GM18505 (cell line): ENCODE results near the gene OTUD5.
"Not testable (repeated sequence)": the region's sequence is repeated elsewhere in the genome, so short reads cannot be mapped to it uniquely, and the experiment has no call there.

Source experiments
- ATAC-seq: cut with Tn5 transposase; IDR thresholded peaks from one replicate; pipeline ENCODE4 v1.9.1; 2021; ENCODE audit not compliant: unreplicated experiment
- POLR2A ChIP-seq: IDR thresholded peaks from 4 replicates; pipeline ENCODE4 v1.6.1; 2011; ENCODE audit warnings: borderline replicate concordance; ENCODE audit not compliant: insufficient read depth, insufficient read length; ENCODE audit errors: extremely low read depth

OTUD5 gene

GRCh38 chrX:48983081-48983480 lies 25.7 kb upstream of the OTUD5 start:
- no peak for TF ChIP-seq POLR2A
- ATAC-seq: no peak

- no peak for TF ChIP-seq POLR2A
- ATAC-seq: no peak
Measured at GRCh38 chrX:48981178-48981577, 23.8 kb upstream of the OTUD5 start.

GRCh38 chrX:48980341-48980740 lies 22.9 kb upstream of the OTUD5 start:
- not testable (repeated sequence) for ATAC-seq

- no peak for ATAC-seq
- TF ChIP-seq POLR2A: no peak
Measured at GRCh38 chrX:48978226-48978625, 20.8 kb upstream of the OTUD5 start.

- no peak for ATAC-seq
- TF ChIP-seq POLR2A: no peak
Measured at GRCh38 chrX:48976086-48976485, 18.7 kb upstream of the OTUD5 start.

- no peak for ATAC-seq
- TF ChIP-seq POLR2A: no peak
Measured at GRCh38 chrX:48975541-48975940, 18.1 kb upstream of the OTUD5 start.

- no peak for ATAC-seq
- no peak for TF ChIP-seq POLR2A
Measured at GRCh38 chrX:48975041-48975440, 17.6 kb upstream of the OTUD5 start.

GRCh38 chrX:48974574-48974973 lies 17.2 kb upstream of the OTUD5 start:
- no peak for ATAC-seq
- TF ChIP-seq POLR2A: no peak

GRCh38 chrX:48974033-48974432 lies 16.6 kb upstream of the OTUD5 start:
- TF ChIP-seq POLR2A: no peak
- ATAC-seq: no peak

GRCh38 chrX:48972220-48973164 lies 15.1 kb upstream of the OTUD5 start:
- ATAC-seq: no peak

GRCh38 chrX:48971249-48972219 lies 14.1 kb upstream of the OTUD5 start, which contains the start of gene KCND1:
KCND1 (minus strand) TSS chrX:48971844; CDS start chrX:48970271, 1,573 bp downstream.
- no peak for ATAC-seq
- TF ChIP-seq POLR2A: no peak

More at GRCh38 chrX:48972220-48973164, 15.1 kb upstream of the OTUD5 start:
- no peak for TF ChIP-seq POLR2A

- no peak for TF ChIP-seq POLR2A
- no peak for ATAC-seq
Measured at GRCh38 chrX:48969471-48969870, 12.1 kb upstream of the OTUD5 start.

- TF ChIP-seq POLR2A: no peak
- ATAC-seq: no peak
Measured at GRCh38 chrX:48968377-48968776, 11.0 kb upstream of the OTUD5 start.
